MCF 10A (cell line): Measurements from ENCODE around the gene SENP3. TPM values are rescaled to one million over a fixed set of nuclear protein-coding genes. Genes with fewer than 3 reads are reported as not detected.

Experiments used
- BruUV-seq: library from RNA; stranded (reverse); fragments of 400-500 nt; replicated peaks from 2 replicates; lab custom pipeline; 2021; lab: Mats Ljungman, UMichigan
- CTCF ChIA-PET: fragments of 300-600 bp; sonication (Branson Sonifier 250); formaldehyde crosslinking; extraction: SDS; loops from one replicate; lab custom pipeline; 2021; ENCODE audit warnings: antibody characterized with exemption, inconsistent platforms; lab: Yijun Ruan, JAX
- POLR2A ChIA-PET: fragments of 300-600, 350-650 bp; sonication (Branson Sonifier 250); formaldehyde crosslinking; extraction: SDS; loops from one replicate; lab custom pipeline; 2020; ENCODE audit warnings: antibody characterized with exemption, inconsistent platforms; lab: Yijun Ruan, JAX
- DNase-seq: peaks from one replicate; pipeline ENCODE4 v3.0.0-alpha.2; 2018; ENCODE audit not compliant: unreplicated experiment
- H3K27ac Mint-ChIP-seq: one replicate; pipeline ENCODE4 v1.8.0; 2022; ENCODE audit warnings: mild to moderate bottlenecking, low read depth, mixed read lengths; ENCODE audit not compliant: unreplicated experiment
- H3K27me3 Mint-ChIP-seq: one replicate; pipeline ENCODE4 v1.8.0; 2022; ENCODE audit warnings: mixed read lengths; ENCODE audit not compliant: insufficient read depth, unreplicated experiment
- H3K36me3 Mint-ChIP-seq: one replicate; pipeline ENCODE4 v1.8.0; 2022; ENCODE audit warnings: mild to moderate bottlenecking, moderate library complexity, mixed read lengths; ENCODE audit not compliant: insufficient read depth, unreplicated experiment
- H3K4me1 Mint-ChIP-seq: one replicate; pipeline ENCODE4 v1.8.0; 2022; ENCODE audit warnings: mixed read lengths; ENCODE audit not compliant: insufficient read depth, unreplicated experiment
- H3K4me3 Mint-ChIP-seq: one replicate; pipeline ENCODE4 v1.8.0; 2022; ENCODE audit warnings: mild to moderate bottlenecking, moderate library complexity, mixed read lengths; ENCODE audit not compliant: unreplicated experiment
- H3K9me3 Mint-ChIP-seq: one replicate; pipeline ENCODE4 v1.8.0; 2022; ENCODE audit warnings: mixed read lengths; ENCODE audit not compliant: unreplicated experiment
- intact Hi-C: fragments of 100-400 bp; cut with micrococcal nuclease; formaldehyde crosslinking; loops from 2 replicates; pipeline ENCODE4 v1.14.1; 2022
- total RNA-seq: library from RNA; stranded (reverse); gene quantifications from 2 replicates; pipeline ENCODE4 v1.2.3, GENCODE V29; 2022
- TF ChIP-seq, protein P1 (sequence below): fragments of 200-600 bp; IDR thresholded peaks from one replicate; pipeline ENCODE4 v1.8.0; 2022; ENCODE audit warnings: antibody characterized with exemption, mild to moderate bottlenecking; ENCODE audit not compliant: unreplicated experiment

Gene SENP3
- total RNA-seq, 1 experiment from 2014 or later, result 67.3 TPM

GRCh38 chr17:7553356-7553755, 8.4 kb upstream of the SENP3 start:
- Mint-ChIP-seq H3K4me1 (peaks cover 8% of the 10 kb centered on the region), H3K27me3 (no peaks in the 10 kb centered on the region), H3K4me3 (no peak overlapping the region), H3K27ac (no peak overlapping the region), H3K36me3 (no peaks in the 10 kb centered on the region), H3K9me3 (no peaks in the 10 kb centered on the region)
- POLR2A ChIA-PET, result no interaction called here
- BruUV-seq, result no TSS peak
- TF ChIP-seq, protein P1, sequence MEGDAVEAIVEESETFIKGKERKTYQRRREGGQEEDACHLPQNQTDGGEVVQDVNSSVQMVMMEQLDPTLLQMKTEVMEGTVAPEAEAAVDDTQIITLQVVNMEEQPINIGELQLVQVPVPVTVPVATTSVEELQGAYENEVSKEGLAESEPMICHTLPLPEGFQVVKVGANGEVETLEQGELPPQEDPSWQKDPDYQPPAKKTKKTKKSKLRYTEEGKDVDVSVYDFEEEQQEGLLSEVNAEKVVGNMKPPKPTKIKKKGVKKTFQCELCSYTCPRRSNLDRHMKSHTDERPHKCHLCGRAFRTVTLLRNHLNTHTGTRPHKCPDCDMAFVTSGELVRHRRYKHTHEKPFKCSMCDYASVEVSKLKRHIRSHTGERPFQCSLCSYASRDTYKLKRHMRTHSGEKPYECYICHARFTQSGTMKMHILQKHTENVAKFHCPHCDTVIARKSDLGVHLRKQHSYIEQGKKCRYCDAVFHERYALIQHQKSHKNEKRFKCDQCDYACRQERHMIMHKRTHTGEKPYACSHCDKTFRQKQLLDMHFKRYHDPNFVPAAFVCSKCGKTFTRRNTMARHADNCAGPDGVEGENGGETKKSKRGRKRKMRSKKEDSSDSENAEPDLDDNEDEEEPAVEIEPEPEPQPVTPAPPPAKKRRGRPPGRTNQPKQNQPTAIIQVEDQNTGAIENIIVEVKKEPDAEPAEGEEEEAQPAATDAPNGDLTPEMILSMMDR, result no peak
- CTCF ChIA-PET, result interaction anchor here (0.6 to 3.0 kb wide), 2 partner anchors 17 to 40 kb away, joined by 3 to 13 read pairs; no protein-coding TSS in a partner anchor
- no peak for DNase-seq
- intact Hi-C loops, result no loop called here

DNA sequence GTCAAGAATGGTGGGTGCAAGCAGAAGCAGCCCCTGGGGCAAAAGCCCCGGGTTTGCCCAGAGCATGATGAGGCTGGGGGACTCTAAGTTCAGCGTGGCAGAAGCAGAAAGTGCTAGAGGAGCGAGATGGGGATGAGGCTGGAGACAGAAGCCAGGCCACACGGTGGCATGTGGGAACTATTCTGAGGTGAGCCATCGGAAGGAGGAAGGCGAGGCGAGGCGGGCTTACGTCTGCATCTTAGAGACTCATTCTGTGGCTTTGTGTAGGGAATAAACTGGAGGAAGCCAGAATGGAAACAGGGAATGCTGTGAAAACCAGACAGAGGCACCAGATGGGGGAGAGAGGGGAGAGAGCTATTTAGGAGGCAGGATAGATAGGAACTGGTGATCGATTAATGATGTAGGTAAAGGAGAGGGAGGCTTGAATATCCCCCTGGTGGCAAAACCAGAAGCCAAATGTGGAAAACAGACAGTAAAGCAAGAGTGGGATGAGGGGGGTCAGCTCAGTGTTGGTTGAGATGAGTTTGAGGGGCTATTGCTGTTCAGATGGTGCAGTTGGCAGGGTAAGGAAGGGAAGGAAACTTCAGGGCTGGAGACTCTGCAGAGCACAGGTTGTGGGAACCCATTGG, 6.3 kb upstream of the SENP3 start:
- CTCF ChIA-PET, result no interaction called here
- Mint-ChIP-seq H3K9me3 (no peaks in the 10 kb centered on the region), H3K27me3 (no peaks in the 10 kb centered on the region), H3K4me3 (no peak overlapping the region), H3K27ac (no peak overlapping the region), H3K4me1 (peaks cover 29% of the 10 kb centered on the region), H3K36me3 (no peaks in the 10 kb centered on the region)
- DNase-seq, result no peak
- TF ChIP-seq, protein P1, result no peak
- POLR2A ChIA-PET, result interaction anchor here (1.3 kb wide), 1 partner anchor 114 kb away, joined by 3 read pairs; no protein-coding TSS in a partner anchor
- intact Hi-C loops, result no loop called here
- BruUV-seq, result no TSS peak

DNA sequence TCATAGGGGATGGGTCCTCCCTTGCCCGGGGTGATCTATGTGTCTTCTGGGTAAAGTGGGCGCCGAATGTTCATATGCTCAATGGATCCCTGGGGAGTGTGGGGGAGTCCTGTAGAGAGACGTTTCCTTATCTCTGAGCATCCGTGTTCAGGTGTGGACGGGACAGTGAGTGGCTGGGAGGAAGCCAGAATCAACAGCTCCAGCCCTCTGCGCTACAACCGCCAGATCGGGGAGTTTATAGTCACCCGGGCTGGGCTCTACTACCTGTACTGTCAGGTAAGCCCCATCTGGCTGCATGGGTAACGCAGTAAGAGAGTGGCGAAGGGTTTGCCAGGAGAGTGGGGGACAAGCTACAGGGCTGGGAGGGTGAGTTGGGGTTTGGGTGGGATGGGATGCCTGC, 5.1 kb upstream of the SENP3 start:
- Mint-ChIP-seq H3K27ac (no peak overlapping the region), H3K4me3 (no peak overlapping the region), H3K9me3 (no peaks in the 10 kb centered on the region), H3K4me1 (peaks cover 36% of the 10 kb centered on the region), H3K27me3 (no peaks in the 10 kb centered on the region), H3K36me3 (peaks cover 6% of the 10 kb centered on the region)
- ChIA-PET CTCF (interaction anchor here (0.6 to 7.1 kb wide), 3 partner anchors 17 to 42 kb away, joined by 3 to 123 read pairs (median 3); no protein-coding TSS in a partner anchor), POLR2A (interaction anchor here (1.1 to 6.0 kb wide), 5 partner anchors 8 to 132 kb away, joined by 4 to 71 read pairs (median 4); partner anchors contain the start of genes MPDU1, POLR2A, TNFSF12 and WRAP53)
- TF ChIP-seq, protein P1, result no peak
- intact Hi-C loops, result no loop called here
- BruUV-seq, result no TSS peak
- no peak for DNase-seq

DNA sequence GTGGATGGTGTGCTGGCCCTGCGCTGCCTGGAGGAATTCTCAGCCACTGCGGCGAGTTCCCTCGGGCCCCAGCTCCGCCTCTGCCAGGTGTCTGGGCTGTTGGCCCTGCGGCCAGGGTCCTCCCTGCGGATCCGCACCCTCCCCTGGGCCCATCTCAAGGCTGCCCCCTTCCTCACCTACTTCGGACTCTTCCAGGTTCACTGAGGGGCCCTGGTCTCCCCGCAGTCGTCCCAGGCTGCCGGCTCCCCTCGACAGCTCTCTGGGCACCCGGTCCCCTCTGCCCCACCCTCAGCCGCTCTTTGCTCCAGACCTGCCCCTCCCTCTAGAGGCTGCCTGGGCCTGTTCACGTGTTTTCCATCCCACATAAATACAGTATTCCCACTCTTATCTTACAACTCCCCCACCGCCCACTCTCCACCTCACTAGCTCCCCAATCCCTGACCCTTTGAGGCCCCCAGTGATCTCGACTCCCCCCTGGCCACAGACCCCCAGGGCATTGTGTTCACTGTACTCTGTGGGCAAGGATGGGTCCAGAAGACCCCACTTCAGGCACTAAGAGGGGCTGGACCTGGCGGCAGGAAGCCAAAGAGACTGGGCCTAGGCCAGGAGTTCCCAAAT, 4.5 kb upstream of the SENP3 start:
- intact Hi-C loops, result no loop called here
- Mint-ChIP-seq H3K27me3 (no peaks in the 10 kb centered on the region), H3K36me3 (peaks cover 7% of the 10 kb centered on the region), H3K4me3 (no peak overlapping the region), H3K27ac (peak overlapping the region; percentile 91), H3K9me3 (no peaks in the 10 kb centered on the region), H3K4me1 (peaks cover 36% of the 10 kb centered on the region)
- TF ChIP-seq, protein P1, result no peak
- BruUV-seq, result no TSS peak
- no peak for DNase-seq
- CTCF ChIA-PET, result interaction anchor here (0.6 to 7.1 kb wide), 3 partner anchors 18 to 43 kb away, joined by 3 to 123 read pairs (median 3); no protein-coding TSS in a partner anchor
- POLR2A ChIA-PET, result interaction anchor here (0.6 to 6.0 kb wide), 13 partner anchors 9 to 131 kb away, joined by 3 to 71 read pairs (median 4); partner anchors contain the start of genes CD68, MPDU1, POLR2A and TMEM102
